ENCODE measurements around the gene RIN3.

- TF ChIP-seq POLR2A (IDR thresholded peaks at IDR 0.05), result no peak
- TF ChIP-seq, protein P1, sequence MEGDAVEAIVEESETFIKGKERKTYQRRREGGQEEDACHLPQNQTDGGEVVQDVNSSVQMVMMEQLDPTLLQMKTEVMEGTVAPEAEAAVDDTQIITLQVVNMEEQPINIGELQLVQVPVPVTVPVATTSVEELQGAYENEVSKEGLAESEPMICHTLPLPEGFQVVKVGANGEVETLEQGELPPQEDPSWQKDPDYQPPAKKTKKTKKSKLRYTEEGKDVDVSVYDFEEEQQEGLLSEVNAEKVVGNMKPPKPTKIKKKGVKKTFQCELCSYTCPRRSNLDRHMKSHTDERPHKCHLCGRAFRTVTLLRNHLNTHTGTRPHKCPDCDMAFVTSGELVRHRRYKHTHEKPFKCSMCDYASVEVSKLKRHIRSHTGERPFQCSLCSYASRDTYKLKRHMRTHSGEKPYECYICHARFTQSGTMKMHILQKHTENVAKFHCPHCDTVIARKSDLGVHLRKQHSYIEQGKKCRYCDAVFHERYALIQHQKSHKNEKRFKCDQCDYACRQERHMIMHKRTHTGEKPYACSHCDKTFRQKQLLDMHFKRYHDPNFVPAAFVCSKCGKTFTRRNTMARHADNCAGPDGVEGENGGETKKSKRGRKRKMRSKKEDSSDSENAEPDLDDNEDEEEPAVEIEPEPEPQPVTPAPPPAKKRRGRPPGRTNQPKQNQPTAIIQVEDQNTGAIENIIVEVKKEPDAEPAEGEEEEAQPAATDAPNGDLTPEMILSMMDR (IDR thresholded peaks at IDR 0.05), result no peak
These were observed 188.2 kb downstream of the RIN3 start for GRCh38 chr14:92701826-92702225.
